Karpas-422 (cell line): ENCODE measurements around the gene WDR46. TPM values are rescaled to one million over a fixed set of nuclear protein-coding genes. Genes with fewer than 3 reads are reported as not detected.

ENCODE experiments used
- DNase-seq: peaks from one replicate; pipeline ENCODE4 v3.0.0-alpha.2; 2015
- H2AFZ ChIP-seq: fragments of 200-600 bp; sonication (generic); 2 replicates; pipeline ENCODE4 v1.6.1; 2014; ENCODE audit warnings: antibody characterized with exemption, low read length, mixed read lengths
- H3K27ac ChIP-seq: fragments of 200-600 bp; sonication (generic); 2 replicates; pipeline ENCODE4 v1.5.1; 2014; ENCODE audit warnings: mild to moderate bottlenecking, low read length, moderate library complexity
- H3K27me3 ChIP-seq: fragments of 200-600 bp; sonication (generic); 2 replicates; pipeline ENCODE4 v1.6.1; 2014; ENCODE audit warnings: low read length, mixed read lengths
- H3K36me3 ChIP-seq: fragments of 200-600 bp; sonication (generic); 2 replicates; pipeline ENCODE4 v1.6.1; 2014; ENCODE audit warnings: low read length, mixed read lengths; ENCODE audit not compliant: insufficient read depth
- H3K4me1 ChIP-seq: fragments of 200-600 bp; sonication (generic); 2 replicates; pipeline ENCODE4 v1.6.1; 2014; ENCODE audit warnings: mild to moderate bottlenecking, low read length, mixed read lengths
- H3K4me2 ChIP-seq: fragments of 200-600 bp; sonication (generic); 2 replicates; pipeline ENCODE4 v1.6.1; 2014; ENCODE audit warnings: low read length, low read depth, mild to moderate bottlenecking; ENCODE audit not compliant: poor library complexity, severe bottlenecking
- H3K4me3 ChIP-seq: fragments of 200-600 bp; sonication (generic); 2 replicates; pipeline ENCODE4 v1.5.1; 2014; ENCODE audit warnings: mild to moderate bottlenecking, antibody characterized with exemption, low read length, mixed read lengths
- H3K79me2 ChIP-seq: fragments of 200-600 bp; sonication (generic); 2 replicates; pipeline ENCODE4 v1.6.1; 2014; ENCODE audit warnings: mild to moderate bottlenecking, low read length, mixed read lengths
- H3K9ac ChIP-seq: fragments of 200-600 bp; sonication (generic); 2 replicates; pipeline ENCODE4 v1.6.0; 2014; ENCODE audit warnings: low read length
- H3K9me2 ChIP-seq: fragments of 200-600 bp; sonication (generic), shearing (Covaris generic); replicated peaks from 2 replicates; pipeline ENCODE4 v1.6.0; 2014; ENCODE audit warnings: mild to moderate bottlenecking, low read length, moderate library complexity; ENCODE audit not compliant: insufficient read depth
- H3K9me3 ChIP-seq: fragments of 300-700, 200-600 bp; sonication (generic); 2 replicates; pipeline ENCODE4 v1.6.1; 2014; ENCODE audit warnings: low read length, mixed read lengths
- H4K20me1 ChIP-seq: fragments of 200-600 bp; sonication (generic); 2 replicates; pipeline ENCODE4 v1.6.1; 2014; ENCODE audit warnings: mild to moderate bottlenecking, antibody characterized with exemption, low read length, low read depth; ENCODE audit not compliant: insufficient read depth
- total RNA-seq: library from RNA; depleted of rRNA; stranded (reverse); fragments of >200 nt; shearing (Covaris generic); gene quantifications from 2 replicates; pipeline ENCODE4 v1.2.3, GENCODE V29; 2014; ENCODE audit warnings: low replicate concordance

The WDR46 gene
- total RNA-seq, 1 experiment from 2014 or later: 59.6 TPM

GRCh38 chr6:33251395-33252012 lies 37.5 kb downstream of the WDR46 start:
- Histone ChIP-seq H3K27me3 (no peaks in the 10 kb centered on the region), H3K27ac (no peak overlapping the region), H3K79me2 (peaks cover 17% of the 10 kb centered on the region), H3K4me1 (peaks cover 24% of the 10 kb centered on the region), H3K9ac (no peak overlapping the region; the same call in 1 of the 2 replicates), H4K20me1 (no peaks in the 10 kb centered on the region), H3K4me2 (no peak overlapping the region), H3K9me3 (no peaks in the 10 kb centered on the region), H2AFZ (no peak overlapping the region), H3K36me3 (peaks cover 7% of the 10 kb centered on the region; the same call in 1 of the 2 replicates), H3K4me3 (no peak overlapping the region), H3K9me2 (no peaks in the 10 kb centered on the region)
- no peak for DNase-seq

GRCh38 chr6:33250731-33251130 lies 38.3 kb downstream of the WDR46 start:
- Histone ChIP-seq H3K27me3 (no peaks in the 10 kb centered on the region), H3K36me3 (peaks cover 7% of the 10 kb centered on the region; the same call in 1 of the 2 replicates), H3K4me1 (peaks cover 24% of the 10 kb centered on the region), H3K9ac (peak overlapping the region; percentile 90), H3K27ac (no peak overlapping the region), H3K79me2 (peaks cover 17% of the 10 kb centered on the region), H3K4me3 (peak overlapping the region; percentile 90; the same call in 1 of the 2 replicates), H3K9me2 (no peaks in the 10 kb centered on the region), H3K9me3 (no peaks in the 10 kb centered on the region), H3K4me2 (peak overlapping the region; percentile 99), H2AFZ (no peak overlapping the region), H4K20me1 (no peaks in the 10 kb centered on the region)
- no peak for DNase-seq

- Histone ChIP-seq H3K9me2 (no peaks in the 10 kb centered on the region), H3K4me2 (peak overlapping the region; percentile 99), H3K9me3 (no peaks in the 10 kb centered on the region), H3K27ac (peak overlapping the region; percentile 75), H3K4me3 (peak overlapping the region; percentile 90), H3K4me1 (peaks cover 24% of the 10 kb centered on the region), H3K9ac (peak overlapping the region; percentile 90), H3K79me2 (peaks cover 17% of the 10 kb centered on the region), H4K20me1 (no peaks in the 10 kb centered on the region), H3K36me3 (peaks cover 7% of the 10 kb centered on the region; the same call in 1 of the 2 replicates), H2AFZ (peak overlapping the region; percentile 64; the same call in 1 of the 2 replicates), H3K27me3 (no peaks in the 10 kb centered on the region)
- DNase-seq: no peak
Observed at GRCh38 chr6:33249732-33250630, 39.1 kb downstream of the WDR46 start.

GRCh38 chr6:33248932-33249731 lies 39.9 kb downstream of the WDR46 start:
- Histone ChIP-seq H2AFZ (peak overlapping the region; percentile 90), H3K9me3 (no peaks in the 10 kb centered on the region), H3K4me1 (peaks cover 24% of the 10 kb centered on the region), H3K9ac (peak overlapping the region; percentile 90), H3K36me3 (peaks cover 7% of the 10 kb centered on the region; the same call in 1 of the 2 replicates), H3K27ac (peak overlapping the region; percentile 75), H3K9me2 (no peaks in the 10 kb centered on the region), H3K27me3 (no peaks in the 10 kb centered on the region), H3K4me2 (peak overlapping the region; percentile 99), H3K4me3 (peak overlapping the region; percentile 90), H3K79me2 (peaks cover 17% of the 10 kb centered on the region), H4K20me1 (no peaks in the 10 kb centered on the region)
- peak; percentile 99 for DNase-seq

GRCh38 chr6:33248643-33248931 lies 40.5 kb downstream of the WDR46 start:
- Histone ChIP-seq H2AFZ (peak overlapping the region; percentile 90), H3K9me3 (no peaks in the 10 kb centered on the region), H3K9me2 (no peaks in the 10 kb centered on the region), H3K79me2 (peaks cover 17% of the 10 kb centered on the region), H3K4me3 (peak overlapping the region; percentile 73), H3K9ac (peak overlapping the region; percentile 73), H4K20me1 (no peaks in the 10 kb centered on the region), H3K4me1 (peaks cover 24% of the 10 kb centered on the region), H3K27ac (peak overlapping the region; percentile 42), H3K36me3 (peaks cover 7% of the 10 kb centered on the region; the same call in 1 of the 2 replicates), H3K4me2 (peak overlapping the region; percentile 94), H3K27me3 (no peaks in the 10 kb centered on the region)
- DNase-seq: no peak

- DNase-seq: peak; percentile 96
- Histone ChIP-seq H3K4me3 (peak overlapping the region; percentile 73), H3K4me1 (peaks cover 24% of the 10 kb centered on the region), H3K9me3 (no peaks in the 10 kb centered on the region), H3K79me2 (peaks cover 17% of the 10 kb centered on the region), H4K20me1 (no peaks in the 10 kb centered on the region), H3K9ac (peak overlapping the region; percentile 73), H3K27ac (peak overlapping the region; percentile 42), H2AFZ (peak overlapping the region; percentile 100), H3K27me3 (no peaks in the 10 kb centered on the region), H3K36me3 (peaks cover 7% of the 10 kb centered on the region; the same call in 1 of the 2 replicates), H3K9me2 (no peaks in the 10 kb centered on the region), H3K4me2 (peak overlapping the region; percentile 94)
Observed at GRCh38 chr6:33247977-33248642, 40.9 kb downstream of the WDR46 start.

- H2AFZ ChIP-seq: no peak overlapping the region
- no peak overlapping the region for H3K27ac ChIP-seq
- H3K27me3 ChIP-seq: no peaks in the 10 kb centered on the region
- H3K79me2 ChIP-seq: no peaks in the 10 kb centered on the region
- H3K9me3 ChIP-seq: no peaks in the 10 kb centered on the region
- H3K4me1 ChIP-seq: peaks cover 7% of the 10 kb centered on the region
- H3K9me2 ChIP-seq: no peaks in the 10 kb centered on the region
- H3K9ac ChIP-seq: no peak overlapping the region
- H3K4me2 ChIP-seq: no peak overlapping the region
- no peaks in the 10 kb centered on the region for H4K20me1 ChIP-seq
- DNase-seq: no peak
- H3K4me3 ChIP-seq: no peak overlapping the region
- H3K36me3 ChIP-seq: no peaks in the 10 kb centered on the region
Observed at GRCh38 chr6:33243476-33243875, 45.6 kb downstream of the WDR46 start.
